GM12878 (cell line): Measurements from ENCODE around the gene GNAI2. TPM values are rescaled to one million over a fixed set of nuclear protein-coding genes. Genes with fewer than 3 reads are reported as not detected.

Experiments
- FOXM1 ChIP-seq: IDR thresholded peaks from 2 replicates; pipeline ENCODE4 v1.6.1; 2012; ENCODE audit warnings: low read depth, mild to moderate bottlenecking, inconsistent platforms, low read length, moderate library complexity
- GATAD2B ChIP-seq: fragments of 450-650 bp; conservative IDR thresholded peaks from 2 replicates; pipeline ENCODE4 v1.6.1; 2017; ENCODE audit warnings: low read depth, mild to moderate bottlenecking, moderate library complexity
- HDGF ChIP-seq: fragments of 450-650 bp; IDR thresholded peaks from 2 replicates; pipeline ENCODE4 v1.6.1; 2016; ENCODE audit warnings: antibody characterized with exemption
- IKZF2 ChIP-seq, 2 experiments: fragments of 450-650 bp; IDR thresholded peaks; 2 replicates each; pipeline ENCODE4 v1.6.1; 2017; ENCODE audit warnings: mild to moderate bottlenecking in 2 of 2, moderate library complexity in 2 of 2
- LARP7 ChIP-seq: fragments of 450-650 bp; IDR thresholded peaks from 2 replicates; pipeline ENCODE4 v1.6.1; 2017; ENCODE audit warnings: mild to moderate bottlenecking
- MEF2B ChIP-seq: fragments of 450-650 bp; IDR thresholded peaks from 2 replicates; pipeline ENCODE4 v1.6.1; 2018; ENCODE audit warnings: mild to moderate bottlenecking, moderate library complexity; ENCODE audit not compliant: partially characterized antibody, poor library complexity, severe bottlenecking
- NFXL1 ChIP-seq: fragments of 450-650 bp; IDR thresholded peaks from 2 replicates; pipeline ENCODE4 v1.6.1; 2017; ENCODE audit warnings: antibody characterized with exemption, mild to moderate bottlenecking, borderline replicate concordance
- NR2C1 ChIP-seq: fragments of 450-650 bp; IDR thresholded peaks from 2 replicates; pipeline ENCODE4 v1.6.1; 2017; ENCODE audit warnings: antibody characterized with exemption, mild to moderate bottlenecking, moderate library complexity
- NRF1 ChIP-seq: conservative IDR thresholded peaks from 2 replicates; pipeline ENCODE4 v1.6.1; 2011; ENCODE audit warnings: mild to moderate bottlenecking, low read depth, low read length, improper control_type of control experiment
- POLR2AphosphoS2 ChIP-seq: IDR thresholded peaks from 2 replicates; pipeline ENCODE4 v1.6.1; 2011; ENCODE audit warnings: low read depth, mild to moderate bottlenecking, low read length, improper control_type of control experiment, moderate library complexity
- RAD51 ChIP-seq: fragments of 450-650 bp; IDR thresholded peaks from 2 replicates; pipeline ENCODE4 v1.6.1; 2016; ENCODE audit warnings: moderate library complexity, mild to moderate bottlenecking, inconsistent platforms
- RCOR1 ChIP-seq: conservative IDR thresholded peaks from 2 replicates; pipeline ENCODE4 v1.6.1; 2012; ENCODE audit warnings: low read depth, low read length, improper control_type of control experiment
- RELA ChIP-seq: fragments of 450-650 bp; IDR thresholded peaks from 2 replicates; pipeline ENCODE4 v1.8.0; 2014; ENCODE audit warnings: borderline replicate concordance; ENCODE audit not compliant: partially characterized antibody
- SIN3A ChIP-seq: IDR thresholded peaks from 2 replicates; pipeline ENCODE4 v1.6.1; 2012; ENCODE audit warnings: low read depth, low read length, improper control_type of control experiment
- SMC3 ChIP-seq: IDR thresholded peaks from 2 replicates; pipeline ENCODE4 v1.6.1; 2011; ENCODE audit warnings: low read length, improper control_type of control experiment, borderline replicate concordance
- SP1 ChIP-seq: IDR thresholded peaks from one replicate; pipeline ENCODE4 v1.6.1; 2011; ENCODE audit warnings: low read depth, low read length
- SRF ChIP-seq, 2 experiments: IDR thresholded peaks; 2 replicates each; pipeline ENCODE4 v1.6.1; 2011; ENCODE audit warnings: low read depth in 2 of 2, low read length in 2 of 2, mild to moderate bottlenecking in 1 of 2, moderate library complexity in 1 of 2
- WRNIP1 ChIP-seq: IDR thresholded peaks from 2 replicates; pipeline ENCODE4 v1.6.1; 2011; ENCODE audit warnings: low read depth, low read length, improper control_type of control experiment, borderline replicate concordance
- ZNF384 ChIP-seq: IDR thresholded peaks from 2 replicates; pipeline ENCODE4 v1.6.1; 2012; ENCODE audit warnings: low read depth, mild to moderate bottlenecking, low read length, improper control_type of control experiment, borderline replicate concordance
- polyA plus RNA-seq, 11 experiments: library from polyadenylated mRNA; depleted of rRNA in 4 of 11; unstranded in 6 of 11; stranded (reverse) in 5 of 11; fragments of >200 nt; fragmentation: Nextera tagmentation in 4 of 11; fragmentation: Illumina TruSeq in 1 of 11; extraction: Ambion mirVana in 4 of 11; extraction: Trizol in 1 of 11; gene quantifications; 1 replicate in 1 of 11; 2 replicates in 10 of 11; pipeline versions ENCODE4 v1.2.1 to v1.2.3, GENCODE V29; 2011 to 2016; ENCODE audit warnings: inconsistent platforms in 2 of 11, missing spikeins in 2 of 11, low read depth in 1 of 11
- total RNA-seq, 4 experiments: library from RNA; depleted of rRNA in 3 of 4; stranded (reverse); fragments of >200 nt in 3 of 4; fragmentation: Illumina TruSeq in 1 of 4; extraction: Trizol in 1 of 4; gene quantifications; 2 replicates each; pipeline versions ENCODE4 v1.2.1 to v1.2.3, GENCODE V29; 2013 to 2021
- TF ChIP-seq, protein P1 (sequence below): fragments of 450-650 bp; IDR thresholded peaks from 2 replicates; pipeline ENCODE4 v1.6.1; 2017; ENCODE audit warnings: antibody characterized with exemption, mild to moderate bottlenecking, moderate library complexity
- TF ChIP-seq, protein P2 (sequence below): fragments of 450-650 bp; IDR thresholded peaks from 2 replicates; pipeline ENCODE4 v1.6.1; 2016; ENCODE audit warnings: mild to moderate bottlenecking
- TF ChIP-seq, protein P3 (sequence below): IDR thresholded peaks from 2 replicates; pipeline ENCODE4 v1.6.1; 2012; ENCODE audit warnings: low read depth, low read length, improper control_type of control experiment
- TF ChIP-seq, protein P4 (sequence below): IDR thresholded peaks from 2 replicates; pipeline ENCODE4 v1.6.1; 2012; ENCODE audit warnings: low read depth, low read length, improper control_type of control experiment

Gene GNAI2
- total and polyA plus RNA-seq, 10 of the 15 experiments (the other 5 are each of a cell fraction or from before 2014, with no cell fraction given): 5.0 to 346 (median 237) TPM

DNA sequence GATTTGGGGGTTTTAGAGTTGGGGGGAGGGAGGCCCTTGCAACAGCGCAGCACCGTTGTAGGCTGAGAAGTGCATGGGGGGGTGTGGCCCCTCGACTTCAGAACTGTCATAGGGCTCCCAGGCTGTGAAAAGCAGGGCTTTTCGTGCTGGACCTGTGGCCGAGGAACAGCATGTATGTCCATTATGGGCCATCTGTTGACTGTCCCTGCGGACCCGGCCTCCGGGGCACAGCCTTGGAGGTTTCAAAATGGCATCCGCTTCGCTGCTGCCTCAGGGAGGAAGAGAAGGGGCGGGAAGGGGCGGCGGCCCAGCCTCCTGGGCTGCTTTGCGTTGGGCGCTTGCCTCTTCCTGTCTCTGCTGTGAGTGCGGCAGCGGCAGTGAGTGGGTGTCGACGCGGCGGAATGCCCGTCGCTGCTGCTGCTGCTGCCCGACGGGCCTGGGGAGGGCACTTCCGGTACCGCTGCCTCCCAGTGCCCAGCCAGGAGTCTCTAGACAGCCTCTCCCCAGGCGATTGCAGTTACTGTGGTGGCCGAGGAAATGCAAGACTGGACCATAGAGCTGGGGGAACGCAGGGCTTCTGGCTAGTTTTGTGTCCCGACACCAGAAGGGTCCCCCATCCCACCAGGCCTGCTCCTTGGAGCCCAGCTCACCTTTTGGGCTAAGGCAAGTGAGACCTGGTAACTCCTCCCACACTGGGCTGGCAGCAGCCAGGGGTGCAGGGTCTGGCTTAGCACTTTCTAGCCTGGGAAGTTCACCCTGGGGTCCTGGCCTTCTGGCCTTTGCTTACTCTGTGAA, 1.9 kb downstream of the GNAI2 start (continued):
- TF ChIP-seq NFXL1 (no peak), SIN3A (peak; percentile 73; the same call in 1 of the 2 replicates), GATAD2B (no peak; the same call in 1 of the 2 replicates), SMC3 (no peak), MEF2B (peak; percentile 36), RAD51 (no peak), POLR2AphosphoS2 (no peak), IKZF2 (IDR thresholded peaks at IDR 0.05) (no peak), HDGF (peak; percentile 67; the same call in 1 of the 2 replicates), FOXM1 (no peak), SP1 (peak; percentile 43), WRNIP1 (no peak), RELA (no peak), LARP7 (no peak), SRF (IDR thresholded peaks at IDR 0.05; ENCODE audit: low read depth in 2 of 2, low read length in 2 of 2) (0 out of 4 replicates have a peak, but pooled peaks of 1 of the 2 experiments have one; percentile 9), NRF1 (no peak), RCOR1 (no peak), NR2C1 (no peak), ZNF384 (no peak)
- TF ChIP-seq, protein P1, sequence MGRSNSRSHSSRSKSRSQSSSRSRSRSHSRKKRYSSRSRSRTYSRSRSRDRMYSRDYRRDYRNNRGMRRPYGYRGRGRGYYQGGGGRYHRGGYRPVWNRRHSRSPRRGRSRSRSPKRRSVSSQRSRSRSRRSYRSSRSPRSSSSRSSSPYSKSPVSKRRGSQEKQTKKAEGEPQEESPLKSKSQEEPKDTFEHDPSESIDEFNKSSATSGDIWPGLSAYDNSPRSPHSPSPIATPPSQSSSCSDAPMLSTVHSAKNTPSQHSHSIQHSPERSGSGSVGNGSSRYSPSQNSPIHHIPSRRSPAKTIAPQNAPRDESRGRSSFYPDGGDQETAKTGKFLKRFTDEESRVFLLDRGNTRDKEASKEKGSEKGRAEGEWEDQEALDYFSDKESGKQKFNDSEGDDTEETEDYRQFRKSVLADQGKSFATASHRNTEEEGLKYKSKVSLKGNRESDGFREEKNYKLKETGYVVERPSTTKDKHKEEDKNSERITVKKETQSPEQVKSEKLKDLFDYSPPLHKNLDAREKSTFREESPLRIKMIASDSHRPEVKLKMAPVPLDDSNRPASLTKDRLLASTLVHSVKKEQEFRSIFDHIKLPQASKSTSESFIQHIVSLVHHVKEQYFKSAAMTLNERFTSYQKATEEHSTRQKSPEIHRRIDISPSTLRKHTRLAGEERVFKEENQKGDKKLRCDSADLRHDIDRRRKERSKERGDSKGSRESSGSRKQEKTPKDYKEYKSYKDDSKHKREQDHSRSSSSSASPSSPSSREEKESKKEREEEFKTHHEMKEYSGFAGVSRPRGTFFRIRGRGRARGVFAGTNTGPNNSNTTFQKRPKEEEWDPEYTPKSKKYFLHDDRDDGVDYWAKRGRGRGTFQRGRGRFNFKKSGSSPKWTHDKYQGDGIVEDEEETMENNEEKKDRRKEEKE: no peak
- TF ChIP-seq, protein P2, sequence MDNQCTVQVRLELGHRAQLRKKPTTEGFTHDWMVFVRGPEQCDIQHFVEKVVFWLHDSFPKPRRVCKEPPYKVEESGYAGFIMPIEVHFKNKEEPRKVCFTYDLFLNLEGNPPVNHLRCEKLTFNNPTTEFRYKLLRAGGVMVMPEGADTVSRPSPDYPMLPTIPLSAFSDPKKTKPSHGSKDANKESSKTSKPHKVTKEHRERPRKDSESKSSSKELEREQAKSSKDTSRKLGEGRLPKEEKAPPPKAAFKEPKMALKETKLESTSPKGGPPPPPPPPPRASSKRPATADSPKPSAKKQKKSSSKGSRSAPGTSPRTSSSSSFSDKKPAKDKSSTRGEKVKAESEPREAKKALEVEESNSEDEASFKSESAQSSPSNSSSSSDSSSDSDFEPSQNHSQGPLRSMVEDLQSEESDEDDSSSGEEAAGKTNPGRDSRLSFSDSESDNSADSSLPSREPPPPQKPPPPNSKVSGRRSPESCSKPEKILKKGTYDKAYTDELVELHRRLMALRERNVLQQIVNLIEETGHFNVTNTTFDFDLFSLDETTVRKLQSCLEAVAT: peak; percentile 66; the same call in 1 of the 2 replicates
- TF ChIP-seq, protein P3, sequence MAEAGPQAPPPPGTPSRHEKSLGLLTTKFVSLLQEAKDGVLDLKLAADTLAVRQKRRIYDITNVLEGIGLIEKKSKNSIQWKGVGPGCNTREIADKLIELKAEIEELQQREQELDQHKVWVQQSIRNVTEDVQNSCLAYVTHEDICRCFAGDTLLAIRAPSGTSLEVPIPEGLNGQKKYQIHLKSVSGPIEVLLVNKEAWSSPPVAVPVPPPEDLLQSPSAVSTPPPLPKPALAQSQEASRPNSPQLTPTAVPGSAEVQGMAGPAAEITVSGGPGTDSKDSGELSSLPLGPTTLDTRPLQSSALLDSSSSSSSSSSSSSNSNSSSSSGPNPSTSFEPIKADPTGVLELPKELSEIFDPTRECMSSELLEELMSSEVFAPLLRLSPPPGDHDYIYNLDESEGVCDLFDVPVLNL: no peak
- TF ChIP-seq, protein P4, sequence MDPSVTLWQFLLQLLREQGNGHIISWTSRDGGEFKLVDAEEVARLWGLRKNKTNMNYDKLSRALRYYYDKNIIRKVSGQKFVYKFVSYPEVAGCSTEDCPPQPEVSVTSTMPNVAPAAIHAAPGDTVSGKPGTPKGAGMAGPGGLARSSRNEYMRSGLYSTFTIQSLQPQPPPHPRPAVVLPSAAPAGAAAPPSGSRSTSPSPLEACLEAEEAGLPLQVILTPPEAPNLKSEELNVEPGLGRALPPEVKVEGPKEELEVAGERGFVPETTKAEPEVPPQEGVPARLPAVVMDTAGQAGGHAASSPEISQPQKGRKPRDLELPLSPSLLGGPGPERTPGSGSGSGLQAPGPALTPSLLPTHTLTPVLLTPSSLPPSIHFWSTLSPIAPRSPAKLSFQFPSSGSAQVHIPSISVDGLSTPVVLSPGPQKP: peak; percentile 87
